Heart right ventricle (tissue), 16 donors: Measurements from ENCODE around the gene LRRTM3. TPM values are rescaled to one million over a fixed set of nuclear protein-coding genes. Genes with fewer than 3 reads are reported as not detected.

Experiments used
- ATAC-seq, 8 donors: fragments of 200-7000 bp; cut with Tn5 transposase; one replicate each; pipeline ENCODE4 v1.9.1; 2020; ENCODE audit warnings: mild to moderate bottlenecking in 8 of 8, moderate library complexity in 8 of 8, moderate number of reproducible peaks in 1 of 8
- DNase-seq, 2 donors: peaks; one replicate each; pipeline ENCODE4 v3.0.0-alpha.2; 2020
- H3K27ac ChIP-seq, 10 donors: fragments of 200-600 bp; sonication (generic) in 2 of 10; one replicate each; pipeline versions ENCODE4 v1.5.0 to v1.8.0; 2020 to 2022; ENCODE audit warnings: mild to moderate bottlenecking in 3 of 10
- H3K27me3 ChIP-seq, 7 donors: fragments of 200-600 bp; one replicate each; pipeline ENCODE4 v1.8.0; 2021 to 2022; ENCODE audit warnings: mild to moderate bottlenecking in 2 of 7
- H3K36me3 ChIP-seq, 9 donors: fragments of 200-600 bp; sonication (generic) in 1 of 9; one replicate each; pipeline versions ENCODE4 v1.5.0 to v1.8.0; 2020 to 2022; ENCODE audit warnings: mild to moderate bottlenecking in 2 of 9
- H3K4me1 ChIP-seq, 9 donors: fragments of 200-600 bp; sonication (generic) in 1 of 9; one replicate each; pipeline versions ENCODE4 v1.5.0 to v1.8.0; 2020 to 2022; ENCODE audit warnings: mild to moderate bottlenecking in 4 of 9
- H3K4me3 ChIP-seq, 10 donors: fragments of 200-600 bp; sonication (generic) in 2 of 10; one replicate each; pipeline versions ENCODE4 v1.5.0 to v1.8.0; 2020 to 2022; ENCODE audit warnings: mild to moderate bottlenecking in 7 of 10, moderate library complexity in 2 of 10
- H3K9me3 ChIP-seq, 11 donors: fragments of 200-600 bp in 10 of 11; sonication (generic) in 2 of 11; one replicate each; pipeline versions ENCODE4 v1.5.0 to v1.8.0; 2013 to 2022; ENCODE audit warnings: mild to moderate bottlenecking in 2 of 11, control low read depth in 1 of 11, moderate library complexity in 1 of 11
- WGBS, 2 donors: extraction: QIAGEN DNeasy Blood & Tissue Kit; methylation state at CpG; one replicate each; pipeline ENCODE4 v1.1.7; 2013; ENCODE audit warnings: inconsistent platforms in 1 of 2; 5-methylcytosine and 5-hydroxymethylcytosine counted together
- intact Hi-C, 10 donors: fragments of 100-400 bp; cut with DNase I; formaldehyde crosslinking; loops; one replicate each; pipeline versions ENCODE4 v1.11.1 to v1.14.2; 2022
- polyA plus RNA-seq, 2 donors: library from polyadenylated mRNA; stranded (reverse); fragments of 200-250 nt; gene quantifications; one replicate each; pipeline ENCODE4 v1.2.3, GENCODE V29; 2013
- total RNA-seq, 10 donors: library from RNA; stranded (reverse); fragmentation: NEBNext Ultra II Directional in 3 of 10; extraction: Animal tissue kit (Norgen Biotek cat#: 25700) in 3 of 10; gene quantifications; one replicate each; pipeline versions ENCODE4 v1.2.1 to v1.2.4, GENCODE V29; 2021 to 2023
- TF ChIP-seq, protein P1 (sequence below), 9 donors: fragments of 200-600 bp; sonication (generic) in 2 of 9; IDR thresholded peaks; one replicate each; pipeline versions ENCODE4 v1.5.0 to v1.8.0; 2021 to 2022; ENCODE audit warnings: antibody characterized with exemption in 9 of 9, mild to moderate bottlenecking in 5 of 9, moderate library complexity in 1 of 9
- donor health status: Arrhythmogenic right ventricular cardiomyopathy.
- donor health status: ischemic (EF 13 %, LVEDD 7.1; RV severe dilation, severe dysfunction).
- donor health status: healthy with polysubstance abuse.
- donor health status: DM: no; HTN: yes; CAD: no.
- donor health status: DM: no; HTN: no; CAD: no.
- donor health status: ischemic (EF 25% LVEDD 6.9; RV normal size, moderate dysfunction).
- donor health status: ischemic (EF 25% LVEDD 5.7; RV mildly dilated, moderate dysfunction).
- donor health status: healthy.
- donor health status: DM: yes; HTN: yes; CAD: no.
- donor health status: Ischemic cardiomyopathy.
- donor health status: ischemic (EF 35%, LVEDD 5.7; RV mildly dilated, moderate dysfunction).
- donor health status: nonischemic (EF 11% LVEDD 7.7; RV severe dilation, severe dysfunction).
- donor health status: DM: yes; HTN: yes; CAD: no.
- donor health status: PGD.
- donor health status: ischemic (EF 29% LVEDD 5.4; RV normal size, mild dysfunction).
- donor health status: nonischemic (EF 23%, LVEDD 6.1; RV moderate dilation, normal function).

LRRTM3 gene
- total and polyA plus RNA-seq, 12 donors: not detected

- ATAC-seq: peak in 4 of 8 donors; percentile 31 to 60 (median 44)
- WGBS, 2 donors: 24 to 25% methylated on average over 5 of the region's 5 CpGs
- peaks cover 0 to 47% (median 28%) of the 10 kb centered on the region in 7 donors for H3K27me3 ChIP-seq
- no peak overlapping the region for H3K4me3 ChIP-seq
- peaks cover 0 to 9% (median 0%) of the 10 kb centered on the region in 9 donors for H3K4me1 ChIP-seq
- H3K9me3 ChIP-seq: no peaks in the 10 kb centered on the region
- no peak for DNase-seq
- no peaks in the 10 kb centered on the region for H3K36me3 ChIP-seq
- H3K27ac ChIP-seq: no peak overlapping the region
- TF ChIP-seq, protein P1, sequence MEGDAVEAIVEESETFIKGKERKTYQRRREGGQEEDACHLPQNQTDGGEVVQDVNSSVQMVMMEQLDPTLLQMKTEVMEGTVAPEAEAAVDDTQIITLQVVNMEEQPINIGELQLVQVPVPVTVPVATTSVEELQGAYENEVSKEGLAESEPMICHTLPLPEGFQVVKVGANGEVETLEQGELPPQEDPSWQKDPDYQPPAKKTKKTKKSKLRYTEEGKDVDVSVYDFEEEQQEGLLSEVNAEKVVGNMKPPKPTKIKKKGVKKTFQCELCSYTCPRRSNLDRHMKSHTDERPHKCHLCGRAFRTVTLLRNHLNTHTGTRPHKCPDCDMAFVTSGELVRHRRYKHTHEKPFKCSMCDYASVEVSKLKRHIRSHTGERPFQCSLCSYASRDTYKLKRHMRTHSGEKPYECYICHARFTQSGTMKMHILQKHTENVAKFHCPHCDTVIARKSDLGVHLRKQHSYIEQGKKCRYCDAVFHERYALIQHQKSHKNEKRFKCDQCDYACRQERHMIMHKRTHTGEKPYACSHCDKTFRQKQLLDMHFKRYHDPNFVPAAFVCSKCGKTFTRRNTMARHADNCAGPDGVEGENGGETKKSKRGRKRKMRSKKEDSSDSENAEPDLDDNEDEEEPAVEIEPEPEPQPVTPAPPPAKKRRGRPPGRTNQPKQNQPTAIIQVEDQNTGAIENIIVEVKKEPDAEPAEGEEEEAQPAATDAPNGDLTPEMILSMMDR (IDR thresholded peaks at IDR 0.05): peak; percentile 56 to 86 (median 83)
- intact Hi-C loops: loop anchor here in 3 of 10 donors (5.0 to 10.0 kb wide), 3 partner anchors 593 to 749 kb away; no protein-coding TSS in a partner anchor
Observed at GRCh38 chr10:66931340-66931948, 5.6 kb downstream of the LRRTM3 start.

- no peak overlapping the region for H3K27ac ChIP-seq
- ATAC-seq (no peak), DNase-seq (no peak)
- H3K9me3 ChIP-seq: no peaks in the 10 kb centered on the region
- H3K36me3 ChIP-seq: no peaks in the 10 kb centered on the region
- 32 to 38% methylated on average over 3 of the region's 3 CpGs for WGBS, 2 donors
- H3K4me1 ChIP-seq: peaks cover 0 to 9% (median 0%) of the 10 kb centered on the region in 9 donors
- intact Hi-C loops: loop anchor here in 3 of 10 donors (5.0 to 10.0 kb wide), 3 partner anchors 593 to 750 kb away; no protein-coding TSS in a partner anchor
- H3K27me3 ChIP-seq: peaks cover 0 to 42% (median 25%) of the 10 kb centered on the region in 7 donors
- H3K4me3 ChIP-seq: no peak overlapping the region
- TF ChIP-seq, protein P1 (IDR thresholded peaks at IDR 0.05): no peak
Observed at GRCh38 chr10:66931949-66932343, 6.1 kb downstream of the LRRTM3 start.

- H3K27ac ChIP-seq: no peak overlapping the region
- TF ChIP-seq, protein P1 (IDR thresholded peaks at IDR 0.05): no peak
- H3K27me3 ChIP-seq: peaks cover 0 to 18% (median 0%) of the 10 kb centered on the region in 7 donors
- H3K36me3 ChIP-seq: no peaks in the 10 kb centered on the region
- DNase-seq: no peak
- no peaks in the 10 kb centered on the region for H3K4me1 ChIP-seq
- no peak overlapping the region for H3K4me3 ChIP-seq
- intact Hi-C loops: loop anchor here in 3 of 10 donors (5.0 to 10.0 kb wide), 3 partner anchors 590 to 752 kb away; no protein-coding TSS in a partner anchor
- ATAC-seq: no peak
- H3K9me3 ChIP-seq: no peaks in the 10 kb centered on the region
Observed at GRCh38 chr10:66934711-66935110, 8.9 kb downstream of the LRRTM3 start.

GRCh38 chr10:66940965-66941364, 15.1 kb downstream of the LRRTM3 start:
- intact Hi-C loops: no loop called here
- ATAC-seq (no peak), DNase-seq (no peak)
- H3K27ac ChIP-seq: no peak overlapping the region
- no peaks in the 10 kb centered on the region for H3K27me3 ChIP-seq
- TF ChIP-seq, protein P1 (IDR thresholded peaks at IDR 0.05): no peak
- 67 to 69% methylated on average over 3 of the region's 3 CpGs for WGBS, 2 donors
- H3K9me3 ChIP-seq: peaks cover 0 to 7% (median 0%) of the 10 kb centered on the region in 11 donors
- H3K36me3 ChIP-seq: no peaks in the 10 kb centered on the region
- H3K4me3 ChIP-seq: no peak overlapping the region
- H3K4me1 ChIP-seq: no peaks in the 10 kb centered on the region
